SH-SY5Y (cell line): ENCODE data around the gene CD3D.

ENCODE experiments used
- GATA2 ChIP-seq: IDR thresholded peaks from 2 replicates; pipeline ENCODE4 v1.6.1; 2011; ENCODE audit warnings: mild to moderate bottlenecking, low read depth, low read length
- GATA3 ChIP-seq: IDR thresholded peaks from 2 replicates; pipeline ENCODE4 v1.6.1; 2011; ENCODE audit warnings: low read depth, mild to moderate bottlenecking, low read length, moderate library complexity

- no peak for TF ChIP-seq GATA2
- no peak for TF ChIP-seq GATA3
These were observed 37.8 kb downstream of the CD3D start, which contains the start of gene CD3E for GRCh38 chr11:118304568-118305248.
